ENCODE data around the gene MEIS2. TPM values are rescaled to one million over a fixed set of nuclear protein-coding genes. Genes with fewer than 3 reads are reported as not detected.

Gene MEIS2
- total and polyA plus RNA-seq, 12 donors, result 21.1 to 64.5 (median 48.5) TPM

- H3K4me1 ChIP-seq, result peaks cover 0 to 40% (median 15%) of the 10 kb centered on the region in 9 donors
- ATAC-seq, result no peak
Observed at GRCh38 chr15:36936613-36937012, 163.7 kb downstream of the MEIS2 start.

GRCh38 chr15:36933255-36933990 lies 166.9 kb downstream of the MEIS2 start:
- Histone ChIP-seq H3K9me3 (peaks cover 0 to 6% (median 0%) of the 10 kb centered on the region in 11 donors), H3K36me3 (peaks cover 0 to 12% (median 0%) of the 10 kb centered on the region in 9 donors), H3K27me3 (no peaks in the 10 kb centered on the region), H3K4me3 (no peak overlapping the region), H3K27ac (no peak overlapping the region), H3K4me1 (peaks cover 0 to 12% (median 5%) of the 10 kb centered on the region in 9 donors)
- WGBS, 2 donors, result 87 to 90% methylated on average over 5 of the region's 5 CpGs
- intact Hi-C loops (cut with DNase I), result no loop called here
- no peak for TF ChIP-seq CTCF (IDR thresholded peaks at IDR 0.05)
- no peak for ATAC-seq
- no peak for DNase-seq

More at GRCh38 chr15:36936613-36937012, 163.7 kb downstream of the MEIS2 start:
- intact Hi-C loops (cut with DNase I), result no loop called here
- H3K27ac ChIP-seq, result no peak overlapping the region
- peaks cover 0 to 3% (median 0%) of the 10 kb centered on the region in 9 donors for H3K36me3 ChIP-seq
- H3K9me3 ChIP-seq, result no peaks in the 10 kb centered on the region
- no peaks in the 10 kb centered on the region for H3K27me3 ChIP-seq
- no peak for DNase-seq
- TF ChIP-seq CTCF (IDR thresholded peaks at IDR 0.05), result no peak
- no peak overlapping the region for H3K4me3 ChIP-seq

GRCh38 chr15:36932070-36932469 lies 168.3 kb downstream of the MEIS2 start:
- Histone ChIP-seq H3K36me3 (peaks cover 0 to 20% (median 0%) of the 10 kb centered on the region in 9 donors), H3K27ac (no peak overlapping the region), H3K9me3 (peaks cover 0 to 6% (median 0%) of the 10 kb centered on the region in 11 donors), H3K4me3 (no peak overlapping the region), H3K4me1 (peaks cover 0 to 10% (median under 1%) of the 10 kb centered on the region in 9 donors), H3K27me3 (no peaks in the 10 kb centered on the region)
- no peak for TF ChIP-seq CTCF (IDR thresholded peaks at IDR 0.05)
- ATAC-seq (peak in 1 of 8 donors; percentile 28), DNase-seq (no peak)
- intact Hi-C loops (cut with DNase I), result no loop called here
- WGBS, 2 donors, result 83% methylated on average over 5 of the region's 5 CpGs

- no peak for TF ChIP-seq CTCF (IDR thresholded peaks at IDR 0.05)
- ATAC-seq, result no peak
- H3K4me3 ChIP-seq, result no peak overlapping the region
- 58 to 71% methylated on average over 3 of the region's 3 CpGs for WGBS, 2 donors
- peaks cover 0 to 6% (median 0%) of the 10 kb centered on the region in 11 donors for H3K9me3 ChIP-seq
- peaks cover 0 to 20% (median 0%) of the 10 kb centered on the region in 9 donors for H3K36me3 ChIP-seq
- DNase-seq, result no peak
- H3K27ac ChIP-seq, result no peak overlapping the region
- no peaks in the 10 kb centered on the region for H3K27me3 ChIP-seq
- intact Hi-C loops (cut with DNase I), result no loop called here
- H3K4me1 ChIP-seq, result peaks cover 0 to 7% (median 3%) of the 10 kb centered on the region in 9 donors
Observed at GRCh38 chr15:36931434-36931833, 168.9 kb downstream of the MEIS2 start.

All from heart right ventricle (tissue), 16 donors.